GM19043 (cell line): ENCODE measurements around the gene INHBC.
A peak's percentile ranks its signal among the peaks of the same experiment; 100 is the strongest.

ENCODE experiments used
- ATAC-seq: cut with Tn5 transposase; IDR thresholded peaks from one replicate; pipeline ENCODE4 v1.9.1; 2021; ENCODE audit warnings: low read depth; ENCODE audit not compliant: unreplicated experiment

Gene INHBC

GRCh38 chr12:57452181-57452936, 17.8 kb downstream of the INHBC start:
- ATAC-seq = no peak

GRCh38 chr12:57452937-57453509, 18.4 kb downstream of the INHBC start:
- no peak for ATAC-seq

GRCh38 chr12:57454213-57454565, 19.6 kb downstream of the INHBC start:
- ATAC-seq = no peak

GRCh38 chr12:57454566-57455373, 20.2 kb downstream of the INHBC start, which contains the start of gene INHBE:
INHBE (plus strand) TSS chr12:57455307; CDS start chr12:57455537, 230 bp downstream.
- no peak for ATAC-seq

- ATAC-seq = no peak
Observed at GRCh38 chr12:57455374-57456144, 21.0 kb downstream of the INHBC start.

- no peak for ATAC-seq
Observed at GRCh38 chr12:57456145-57456700, 21.6 kb downstream of the INHBC start.

- ATAC-seq = no peak
Observed at GRCh38 chr12:57456737-57457490, 22.3 kb downstream of the INHBC start.

GRCh38 chr12:57458665-57459054, 24.1 kb downstream of the INHBC start:
- no peak for ATAC-seq

GRCh38 chr12:57459055-57459749, 24.6 kb downstream of the INHBC start:
- ATAC-seq = peak; percentile 49

- ATAC-seq = no peak
Observed at GRCh38 chr12:57459750-57460467, 25.3 kb downstream of the INHBC start, which contains the start of gene GLI1. GLI1 (plus strand) TSS chr12:57459785; CDS start chr12:57463692, 3,907 bp downstream.

GRCh38 chr12:57460468-57460784, 25.8 kb downstream of the INHBC start:
- no peak for ATAC-seq

- ATAC-seq = no peak
Observed at GRCh38 chr12:57460841-57461275, 26.3 kb downstream of the INHBC start.

GRCh38 chr12:57461276-57461916, 26.8 kb downstream of the INHBC start:
- ATAC-seq = no peak

GRCh38 chr12:57461917-57462250, 27.3 kb downstream of the INHBC start:
- ATAC-seq = no peak

- peak; percentile 68 for ATAC-seq
Observed at GRCh38 chr12:57462251-57462911, 27.8 kb downstream of the INHBC start.

- no peak for ATAC-seq
Observed at GRCh38 chr12:57462912-57463253, 28.3 kb downstream of the INHBC start.

- no peak for ATAC-seq
Observed at GRCh38 chr12:57464569-57464968, 30.0 kb downstream of the INHBC start.
